AG04449 (cell line): ENCODE measurements around the gene SVEP1.

Experiments
- CTCF ChIA-PET: fragments of 350-600 bp; formaldehyde crosslinking; extraction: SDS; loops from one replicate; lab custom pipeline; 2021; ENCODE audit warnings: antibody characterized with exemption; lab: Yijun Ruan, JAX
- POLR2A ChIA-PET: fragments of 400-600, 350-600 bp; formaldehyde crosslinking; extraction: SDS; loops from one replicate; lab custom pipeline; 2020; ENCODE audit warnings: antibody characterized with exemption, inconsistent platforms; lab: Yijun Ruan, JAX
- DNase-seq: peaks from one replicate; pipeline ENCODE4 v3.0.0-alpha.2; 2010; ENCODE audit warnings: low read depth, low spot score
- H3K4me3 ChIP-seq: 2 replicates; pipeline ENCODE4 v1.5.1; 2011; ENCODE audit warnings: low read depth, mild to moderate bottlenecking, control low read depth, low read length
- TF ChIP-seq, protein P1 (sequence below): IDR thresholded peaks from one replicate; pipeline ENCODE4 v1.5.1; 2011; ENCODE audit warnings: mild to moderate bottlenecking, moderate library complexity, low read length, control low read depth, inconsistent platforms; ENCODE audit not compliant: insufficient read depth; ENCODE audit errors: missing control alignments

SVEP1 gene

GRCh38 chr9:110588296-110588695 lies 8.8 kb upstream of the SVEP1 start:
- ChIA-PET CTCF (no interaction called here), POLR2A (no interaction called here)
- H3K4me3 ChIP-seq, result no peak overlapping the region
- DNase-seq, result no peak
- TF ChIP-seq, protein P1, sequence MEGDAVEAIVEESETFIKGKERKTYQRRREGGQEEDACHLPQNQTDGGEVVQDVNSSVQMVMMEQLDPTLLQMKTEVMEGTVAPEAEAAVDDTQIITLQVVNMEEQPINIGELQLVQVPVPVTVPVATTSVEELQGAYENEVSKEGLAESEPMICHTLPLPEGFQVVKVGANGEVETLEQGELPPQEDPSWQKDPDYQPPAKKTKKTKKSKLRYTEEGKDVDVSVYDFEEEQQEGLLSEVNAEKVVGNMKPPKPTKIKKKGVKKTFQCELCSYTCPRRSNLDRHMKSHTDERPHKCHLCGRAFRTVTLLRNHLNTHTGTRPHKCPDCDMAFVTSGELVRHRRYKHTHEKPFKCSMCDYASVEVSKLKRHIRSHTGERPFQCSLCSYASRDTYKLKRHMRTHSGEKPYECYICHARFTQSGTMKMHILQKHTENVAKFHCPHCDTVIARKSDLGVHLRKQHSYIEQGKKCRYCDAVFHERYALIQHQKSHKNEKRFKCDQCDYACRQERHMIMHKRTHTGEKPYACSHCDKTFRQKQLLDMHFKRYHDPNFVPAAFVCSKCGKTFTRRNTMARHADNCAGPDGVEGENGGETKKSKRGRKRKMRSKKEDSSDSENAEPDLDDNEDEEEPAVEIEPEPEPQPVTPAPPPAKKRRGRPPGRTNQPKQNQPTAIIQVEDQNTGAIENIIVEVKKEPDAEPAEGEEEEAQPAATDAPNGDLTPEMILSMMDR, result no peak

DNA sequence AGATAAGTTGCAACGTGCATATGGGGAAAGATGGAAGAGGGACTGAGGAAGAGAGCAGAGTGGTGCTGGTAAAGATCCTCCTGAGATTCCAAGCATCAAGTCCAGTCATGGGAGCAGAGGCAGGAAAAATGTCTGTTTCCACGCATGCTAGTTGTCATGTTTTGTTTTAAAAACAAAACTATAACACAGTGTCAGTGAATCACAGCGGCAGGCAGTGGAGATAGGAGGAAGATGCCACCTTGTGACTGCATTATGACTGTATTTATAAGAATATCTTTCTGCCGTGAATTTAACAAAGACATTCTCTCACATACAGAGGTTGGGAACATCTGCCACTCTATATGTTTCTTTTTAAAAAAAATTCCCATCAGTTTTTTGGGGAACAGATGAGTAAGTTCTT lies 3.7 kb upstream of the SVEP1 start:
- DNase-seq, result no peak
- TF ChIP-seq, protein P1, result peak; percentile 11
- POLR2A ChIA-PET, result no interaction called here
- CTCF ChIA-PET, result interaction anchor here (1.0 to 1.5 kb wide), 2 partner anchors 32 to 133 kb away, joined by 3 to 4 read pairs; no protein-coding TSS in a partner anchor
- no peak overlapping the region for H3K4me3 ChIP-seq

DNA sequence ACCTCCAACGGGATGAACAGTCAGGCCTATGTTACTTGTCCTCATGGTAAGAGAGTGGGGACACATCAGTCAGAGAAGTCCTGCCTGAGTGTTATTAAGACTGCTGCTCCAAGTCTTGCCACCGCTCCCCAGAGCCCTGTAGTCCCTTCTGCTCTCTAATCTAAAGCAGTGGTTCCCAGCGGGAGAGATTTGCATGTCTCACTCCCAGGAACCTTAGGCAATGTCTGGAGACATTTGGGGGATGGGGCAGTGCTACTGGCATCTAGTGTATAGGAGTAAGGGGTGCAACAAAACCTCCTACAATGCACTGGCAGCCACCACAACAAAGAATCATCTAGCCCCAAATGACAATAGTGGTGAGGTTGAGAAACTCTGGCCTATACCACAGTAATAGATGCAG lies 2.6 kb upstream of the SVEP1 start:
- H3K4me3 ChIP-seq, result no peak overlapping the region
- ChIA-PET CTCF (interaction anchor here (1.0 to 1.5 kb wide), 2 partner anchors 33 to 132 kb away, joined by 3 to 4 read pairs; no protein-coding TSS in a partner anchor), POLR2A (no interaction called here)
- TF ChIP-seq, protein P1, result no peak
- no peak for DNase-seq

DNA sequence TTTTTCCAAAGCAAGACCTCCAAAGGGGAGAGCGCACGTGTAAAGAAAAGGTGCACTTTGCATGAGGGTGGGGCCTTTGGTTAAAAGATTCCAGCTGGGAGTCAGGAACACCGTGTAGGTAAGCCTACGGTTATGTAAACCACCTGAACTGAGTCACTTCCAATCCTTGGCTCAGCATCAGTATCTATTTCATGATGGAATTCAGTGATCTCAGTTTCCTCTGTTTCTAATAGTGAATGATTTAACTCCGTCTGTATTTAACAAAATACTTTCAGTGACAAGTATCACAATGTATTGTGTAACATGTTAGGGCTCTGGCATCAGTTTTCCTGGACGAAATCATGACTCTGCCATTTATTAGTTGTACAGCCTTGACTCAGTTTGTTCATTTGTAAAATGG lies 1.3 kb upstream of the SVEP1 start:
- no peak overlapping the region for H3K4me3 ChIP-seq
- DNase-seq, result no peak
- TF ChIP-seq, protein P1, result no peak
- ChIA-PET CTCF (interaction anchor here (1.8 kb wide), 1 partner anchor 9 kb away, joined by 5 read pairs; no protein-coding TSS in a partner anchor), POLR2A (no interaction called here)

DNA sequence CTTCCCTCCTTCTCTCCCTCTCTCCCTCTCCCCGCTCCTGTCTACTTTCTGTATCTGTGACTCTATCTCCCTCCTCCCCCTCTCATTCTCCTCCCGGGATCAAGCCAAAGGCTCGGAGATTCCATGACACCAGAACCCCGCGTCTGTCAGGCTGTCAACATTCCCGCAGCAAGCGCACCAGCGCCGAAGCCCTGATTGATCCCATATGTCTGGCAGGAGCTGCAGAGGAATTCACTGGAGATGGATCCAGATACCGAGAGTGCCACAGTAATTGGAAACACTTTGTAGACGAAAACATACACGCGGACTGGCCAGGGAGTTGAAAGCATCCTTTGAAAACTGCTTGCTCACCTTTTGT lies 300 bp upstream of the SVEP1 start:
- no peak for DNase-seq
- peak overlapping the region; percentile 64 for H3K4me3 ChIP-seq
- CTCF ChIA-PET, result interaction anchor here (1.8 kb wide), 1 partner anchor 10 kb away, joined by 5 read pairs; no protein-coding TSS in a partner anchor
- TF ChIP-seq, protein P1, result no peak
- POLR2A ChIA-PET, result no interaction called here

DNA sequence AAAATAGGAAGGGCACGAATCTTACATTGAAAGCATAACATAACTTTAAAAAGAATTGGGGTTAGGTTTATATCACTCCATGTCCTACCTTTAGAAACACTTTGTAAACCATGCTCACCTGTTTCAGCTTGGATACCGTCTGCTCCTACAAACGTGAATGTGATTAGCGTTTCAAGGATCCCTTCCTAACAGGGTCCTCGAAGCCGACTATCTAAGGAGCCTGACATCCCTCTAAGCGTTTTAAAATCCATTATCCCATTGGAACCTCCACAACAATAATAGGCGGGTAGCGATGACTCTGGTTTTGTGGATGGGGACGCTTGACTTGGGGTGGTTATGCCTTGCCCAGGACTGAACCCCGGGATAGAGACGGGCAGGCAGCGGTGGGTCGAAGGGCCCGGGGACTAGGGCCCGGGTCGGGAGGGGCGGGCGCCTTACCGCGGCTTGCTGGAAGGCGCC lies 937 bp downstream of the SVEP1 start:
- TF ChIP-seq, protein P1, result no peak
- POLR2A ChIA-PET, result interaction anchor here (0.9 kb wide), 1 partner anchor 45 kb away, joined by 3 read pairs; no protein-coding TSS in a partner anchor
- DNase-seq, result no peak
- peak overlapping the region; percentile 64 for H3K4me3 ChIP-seq
- CTCF ChIA-PET, result no interaction called here
